ENCODE measurements around the gene MRPL18.
"Not testable (repeated sequence)": the region's sequence is repeated elsewhere in the genome, so short reads cannot be mapped to it uniquely, and the experiment has no call there.

MRPL18 gene

GRCh38 chr6:159815410-159815809, 25.1 kb downstream of the MRPL18 start:
- H3K36me3 ChIP-seq (ENCODE audit: control insufficient read depth, insufficient read depth, low read length), result no peaks in the 10 kb centered on the region
- H3K4me3 ChIP-seq (ENCODE audit: insufficient read depth, low read depth, low read length), result no peak overlapping the region
- no peaks in the 10 kb centered on the region for H3K9me3 ChIP-seq (ENCODE audit: control insufficient read depth, low read length)
- no peaks in the 10 kb centered on the region for H3K4me1 ChIP-seq (ENCODE audit: control insufficient read depth, insufficient read depth, low read length)
- WGBS, 2 experiments, result 76% methylated on average over 6 of the region's 6 CpGs
- no peaks in the 10 kb centered on the region for H3K27me3 ChIP-seq (ENCODE audit: control insufficient read depth, insufficient read depth, low read length, poor library complexity, severe bottlenecking)
- no peak overlapping the region for H3K27ac ChIP-seq (ENCODE audit: insufficient read depth, low read depth, low read length, poor library complexity, severe bottlenecking)

DNA sequence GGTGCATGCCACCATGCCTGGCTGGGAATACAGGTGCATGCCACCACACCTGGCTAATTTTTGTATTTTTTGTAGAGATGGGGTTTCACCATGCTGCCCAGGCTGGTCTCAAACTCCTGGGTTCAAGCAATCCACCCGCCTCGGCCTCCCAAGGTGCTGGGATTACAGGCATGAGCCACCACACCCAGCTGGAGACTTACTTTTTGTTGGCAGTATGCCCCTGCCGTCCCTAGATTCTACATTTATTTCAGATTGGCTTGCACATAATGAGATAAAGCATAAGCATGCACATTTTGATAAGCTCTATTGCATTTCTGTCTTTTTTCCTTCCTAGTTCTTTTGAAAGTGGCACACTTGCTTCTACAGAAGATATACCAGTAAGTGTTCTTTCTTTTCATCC, 26.5 kb downstream of the MRPL18 start:
- H3K4me3 ChIP-seq (ENCODE audit: insufficient read depth, low read depth, low read length); H3K27ac ChIP-seq (ENCODE audit: insufficient read depth, low read depth, low read length, poor library complexity, severe bottlenecking); H3K27me3 ChIP-seq (ENCODE audit: control insufficient read depth, insufficient read depth, low read length, poor library complexity, severe bottlenecking); H3K36me3 ChIP-seq (ENCODE audit: control insufficient read depth, insufficient read depth, low read length); H3K4me1 ChIP-seq (ENCODE audit: control insufficient read depth, insufficient read depth, low read length); H3K9me3 ChIP-seq (ENCODE audit: control insufficient read depth, low read length): not testable (repeated sequence)
- 86 to 93% methylated on average over 3 of the region's 3 CpGs for WGBS, 2 experiments

GRCh38 chr6:159817951-159818739, 27.9 kb downstream of the MRPL18 start:
- Histone ChIP-seq H3K27ac (ENCODE audit: insufficient read depth, low read depth, low read length, poor library complexity, severe bottlenecking) (no peak overlapping the region), H3K27me3 (ENCODE audit: control insufficient read depth, insufficient read depth, low read length, poor library complexity, severe bottlenecking) (no peaks in the 10 kb centered on the region), H3K4me3 (ENCODE audit: insufficient read depth, low read depth, low read length) (no peak overlapping the region), H3K4me1 (ENCODE audit: control insufficient read depth, insufficient read depth, low read length) (no peaks in the 10 kb centered on the region), H3K36me3 (ENCODE audit: control insufficient read depth, insufficient read depth, low read length) (no peaks in the 10 kb centered on the region), H3K9me3 (ENCODE audit: control insufficient read depth, low read length) (no peaks in the 10 kb centered on the region)
- 94 to 95% methylated on average over 23 of the region's 23 CpGs for WGBS, 2 experiments

- H3K27me3 ChIP-seq (ENCODE audit: control insufficient read depth, insufficient read depth, low read length, poor library complexity, severe bottlenecking), result no peaks in the 10 kb centered on the region
- 92 to 95% methylated on average over 16 of the region's 16 CpGs for WGBS, 2 experiments
Measured at GRCh38 chr6:159819098-159819497, 28.8 kb downstream of the MRPL18 start.

DNA sequence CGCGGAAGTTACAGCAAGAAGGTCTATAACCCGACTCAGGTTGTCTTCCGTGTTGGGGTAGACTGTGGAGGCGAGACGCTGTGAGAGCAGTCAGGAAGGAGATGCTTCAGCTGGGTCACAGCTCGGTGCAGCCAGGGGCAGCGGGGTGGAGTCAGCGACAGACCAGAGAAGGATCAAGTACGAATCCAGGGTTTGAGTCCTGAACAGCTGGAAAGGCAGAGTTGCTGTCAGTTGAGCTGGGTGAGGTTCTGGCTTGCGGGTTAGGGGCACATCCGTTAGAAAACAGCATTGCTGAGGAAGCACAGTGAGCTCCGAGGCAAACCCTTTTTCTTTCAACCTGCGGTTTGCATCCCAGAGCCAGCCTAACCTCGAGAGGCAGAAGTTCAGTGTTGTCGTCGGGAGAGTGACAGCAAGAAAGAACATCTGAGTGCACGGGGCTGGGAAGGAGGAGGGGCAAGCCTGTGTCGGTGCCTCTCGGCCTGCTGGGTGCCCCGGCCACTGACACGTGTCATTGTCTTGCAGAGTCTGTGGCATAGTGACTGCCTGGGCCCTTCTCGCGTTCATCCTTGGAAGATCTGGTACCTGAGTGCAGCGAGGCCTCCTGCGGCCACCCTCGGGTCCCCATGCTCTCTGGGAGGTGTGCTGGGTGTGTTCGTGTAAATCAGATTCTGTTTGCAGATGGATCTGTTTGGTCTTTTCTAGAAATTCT, 29.8 kb downstream of the MRPL18 start:
- H3K4me3 ChIP-seq (ENCODE audit: insufficient read depth, low read depth, low read length), result no peak overlapping the region
- H3K27ac ChIP-seq (ENCODE audit: insufficient read depth, low read depth, low read length, poor library complexity, severe bottlenecking), result no peak overlapping the region
- H3K27me3 ChIP-seq (ENCODE audit: control insufficient read depth, insufficient read depth, low read length, poor library complexity, severe bottlenecking), result no peaks in the 10 kb centered on the region
- 48 to 56% methylated on average over 28 of the region's 28 CpGs for WGBS, 2 experiments
- no peaks in the 10 kb centered on the region for H3K4me1 ChIP-seq (ENCODE audit: control insufficient read depth, insufficient read depth, low read length)
- no peaks in the 10 kb centered on the region for H3K9me3 ChIP-seq (ENCODE audit: control insufficient read depth, low read length)
- no peaks in the 10 kb centered on the region for H3K36me3 ChIP-seq (ENCODE audit: control insufficient read depth, insufficient read depth, low read length)

More at GRCh38 chr6:159819098-159819497, 28.8 kb downstream of the MRPL18 start:
- Histone ChIP-seq H3K36me3 (ENCODE audit: control insufficient read depth, insufficient read depth, low read length) (no peaks in the 10 kb centered on the region), H3K27ac (ENCODE audit: insufficient read depth, low read depth, low read length, poor library complexity, severe bottlenecking) (no peak overlapping the region), H3K4me1 (ENCODE audit: control insufficient read depth, insufficient read depth, low read length) (no peaks in the 10 kb centered on the region), H3K4me3 (ENCODE audit: insufficient read depth, low read depth, low read length) (no peak overlapping the region), H3K9me3 (ENCODE audit: control insufficient read depth, low read length) (no peaks in the 10 kb centered on the region)

DNA sequence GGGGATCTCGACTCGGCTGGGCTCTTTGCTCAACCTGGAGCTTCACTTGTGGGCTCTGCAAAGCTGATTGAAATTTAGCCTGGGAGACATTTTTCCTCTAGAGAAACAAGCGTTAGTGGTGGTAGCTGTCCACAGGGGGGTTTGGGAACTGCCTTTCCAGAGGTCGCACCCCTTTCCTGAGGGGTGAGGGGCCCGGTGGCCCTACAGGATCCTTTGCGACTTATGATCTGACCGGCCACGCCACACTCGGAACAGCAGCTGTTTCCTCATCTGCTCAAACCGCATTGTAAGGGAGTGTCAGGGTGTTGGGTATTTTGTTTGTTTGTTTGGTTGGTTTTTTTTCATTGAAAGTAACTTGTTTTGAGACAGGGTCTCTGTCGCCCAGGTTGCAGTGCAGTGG, 30.9 kb downstream of the MRPL18 start:
- Histone ChIP-seq H3K27me3 (ENCODE audit: control insufficient read depth, insufficient read depth, low read length, poor library complexity, severe bottlenecking) (no peaks in the 10 kb centered on the region), H3K27ac (ENCODE audit: insufficient read depth, low read depth, low read length, poor library complexity, severe bottlenecking) (no peak overlapping the region), H3K4me3 (ENCODE audit: insufficient read depth, low read depth, low read length) (no peak overlapping the region), H3K36me3 (ENCODE audit: control insufficient read depth, insufficient read depth, low read length) (no peaks in the 10 kb centered on the region), H3K9me3 (ENCODE audit: control insufficient read depth, low read length) (no peaks in the 10 kb centered on the region), H3K4me1 (ENCODE audit: control insufficient read depth, insufficient read depth, low read length) (no peaks in the 10 kb centered on the region)
- WGBS, 2 experiments, result 95 to 97% methylated on average over 11 of the region's 11 CpGs

DNA sequence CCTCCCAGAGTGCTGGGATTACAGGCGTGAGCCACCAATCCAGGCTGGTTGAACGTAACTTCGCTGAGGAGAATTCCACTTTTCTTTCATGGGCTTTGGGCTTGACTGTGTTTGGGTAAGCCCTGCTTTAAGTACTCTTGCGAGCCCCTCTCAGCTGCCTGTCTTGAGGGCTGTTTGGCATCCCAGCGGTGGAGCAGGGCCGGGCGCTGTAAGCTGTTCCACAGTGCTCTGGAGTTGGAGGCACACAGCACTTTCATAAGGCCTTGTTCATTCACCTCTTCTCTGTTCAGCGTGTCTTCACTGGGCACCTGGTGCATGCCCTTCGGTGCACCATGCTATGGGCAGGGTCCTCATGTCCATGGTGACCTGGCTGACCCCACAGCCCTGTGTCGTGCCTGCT, 31.5 kb downstream of the MRPL18 start:
- H3K4me3 ChIP-seq (ENCODE audit: insufficient read depth, low read depth, low read length), result no peak overlapping the region
- H3K9me3 ChIP-seq (ENCODE audit: control insufficient read depth, low read length), result no peaks in the 10 kb centered on the region
- WGBS, 2 experiments, result 93% methylated on average over 10 of the region's 10 CpGs
- H3K4me1 ChIP-seq (ENCODE audit: control insufficient read depth, insufficient read depth, low read length), result no peaks in the 10 kb centered on the region
- H3K36me3 ChIP-seq (ENCODE audit: control insufficient read depth, insufficient read depth, low read length), result no peaks in the 10 kb centered on the region
- no peaks in the 10 kb centered on the region for H3K27me3 ChIP-seq (ENCODE audit: control insufficient read depth, insufficient read depth, low read length, poor library complexity, severe bottlenecking)
- no peak overlapping the region for H3K27ac ChIP-seq (ENCODE audit: insufficient read depth, low read depth, low read length, poor library complexity, severe bottlenecking)

DNA sequence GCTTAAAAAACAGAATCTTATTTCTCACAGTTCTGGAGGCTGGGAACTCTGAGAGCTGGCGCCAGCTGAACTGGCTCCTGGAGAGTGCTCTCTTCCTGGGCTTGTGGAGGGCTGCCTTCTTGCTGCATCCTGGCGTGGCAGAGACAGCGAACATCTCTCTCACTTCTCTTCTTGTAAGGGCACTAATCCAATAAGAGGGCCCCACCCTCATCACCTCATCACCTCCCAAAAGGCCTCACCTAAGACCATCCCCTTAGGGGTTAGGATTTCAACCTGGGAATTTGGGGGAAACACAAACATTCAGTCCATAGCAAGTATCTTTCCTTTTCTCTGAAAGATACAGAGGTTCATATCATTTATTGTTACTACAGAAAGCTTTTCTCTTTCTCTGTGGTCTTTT, 33.7 kb downstream of the MRPL18 start:
- no peak overlapping the region for H3K4me3 ChIP-seq (ENCODE audit: insufficient read depth, low read depth, low read length)
- H3K27me3 ChIP-seq (ENCODE audit: control insufficient read depth, insufficient read depth, low read length, poor library complexity, severe bottlenecking), result no peaks in the 10 kb centered on the region
- no peaks in the 10 kb centered on the region for H3K4me1 ChIP-seq (ENCODE audit: control insufficient read depth, insufficient read depth, low read length)
- H3K36me3 ChIP-seq (ENCODE audit: control insufficient read depth, insufficient read depth, low read length), result no peaks in the 10 kb centered on the region
- WGBS, 2 experiments, result 90 to 96% methylated on average over 3 of the region's 3 CpGs
- no peaks in the 10 kb centered on the region for H3K9me3 ChIP-seq (ENCODE audit: control insufficient read depth, low read length)
- no peak overlapping the region for H3K27ac ChIP-seq (ENCODE audit: insufficient read depth, low read depth, low read length, poor library complexity, severe bottlenecking)

DNA sequence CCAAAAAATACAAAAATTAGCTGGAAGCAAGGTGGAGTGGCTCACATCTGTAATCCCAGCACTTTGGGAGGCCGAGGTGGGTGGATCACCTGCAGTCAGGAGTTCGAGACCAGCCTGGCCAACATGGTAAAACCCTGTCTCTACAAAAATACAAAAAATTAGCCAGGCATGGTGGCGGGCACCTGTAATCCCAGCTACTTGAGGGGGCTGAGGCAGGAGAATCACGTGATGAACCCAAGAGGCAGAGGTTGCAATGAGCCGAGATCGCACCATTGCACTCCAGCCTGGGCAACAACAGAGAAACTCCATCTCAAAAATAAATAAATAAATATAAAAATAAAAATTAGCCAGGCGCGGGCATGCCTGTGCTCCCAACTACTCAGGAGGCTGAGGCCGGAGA, 34.4 kb downstream of the MRPL18 start:
- not testable (repeated sequence) for H3K9me3 ChIP-seq (ENCODE audit: control insufficient read depth, low read length); H3K4me1 ChIP-seq (ENCODE audit: control insufficient read depth, insufficient read depth, low read length); H3K36me3 ChIP-seq (ENCODE audit: control insufficient read depth, insufficient read depth, low read length); H3K4me3 ChIP-seq (ENCODE audit: insufficient read depth, low read depth, low read length); H3K27ac ChIP-seq (ENCODE audit: insufficient read depth, low read depth, low read length, poor library complexity, severe bottlenecking); H3K27me3 ChIP-seq (ENCODE audit: control insufficient read depth, insufficient read depth, low read length, poor library complexity, severe bottlenecking)
- WGBS, 2 experiments, result 90 to 94% methylated on average over 7 to 8 of the region's 9 CpGs

- Histone ChIP-seq H3K36me3 (ENCODE audit: control insufficient read depth, insufficient read depth, low read length) (no peaks in the 10 kb centered on the region), H3K4me3 (ENCODE audit: insufficient read depth, low read depth, low read length) (no peak overlapping the region)
- WGBS, 2 experiments, result 94 to 95% methylated on average over 13 of the region's 13 CpGs
Measured at GRCh38 chr6:159826004-159826403, 35.7 kb downstream of the MRPL18 start.

More at GRCh38 chr6:159826004-159826403, 35.7 kb downstream of the MRPL18 start:
- Histone ChIP-seq H3K4me1 (ENCODE audit: control insufficient read depth, insufficient read depth, low read length) (no peaks in the 10 kb centered on the region), H3K9me3 (ENCODE audit: control insufficient read depth, low read length) (no peaks in the 10 kb centered on the region), H3K27me3 (ENCODE audit: control insufficient read depth, insufficient read depth, low read length, poor library complexity, severe bottlenecking) (no peaks in the 10 kb centered on the region), H3K27ac (ENCODE audit: insufficient read depth, low read depth, low read length, poor library complexity, severe bottlenecking) (no peak overlapping the region)

Data from ectodermal cell (in vitro differentiated cells).